K562 (cell line): ENCODE results near the gene PRKCSH. TPM values are rescaled to one million over a fixed set of nuclear protein-coding genes. Genes with fewer than 3 reads are reported as not detected.
A peak's percentile ranks its signal among the peaks of the same experiment; 100 is the strongest.

Source experiments
- CBX3 ChIP-seq, 2 experiments: IDR thresholded peaks; 1 replicate in 1 of 2; 2 replicates in 1 of 2; pipeline ENCODE4 v1.6.1; 2012; ENCODE audit warnings: inconsistent platforms in 2 of 2, low read length in 2 of 2, borderline replicate concordance in 1 of 2, control low read depth in 1 of 2
- CREB1 ChIP-seq, 2 experiments: sonication (generic) in 1 of 2; formaldehyde crosslinking in 1 of 2; IDR thresholded peaks; 2 replicates each; pipeline versions ENCODE4 v1.6.1 to v1.8.0; 2012 to 2022; ENCODE audit warnings: inconsistent platforms in 1 of 2, mild to moderate bottlenecking in 1 of 2, missing genetic modification reagents in 1 of 2, moderate library complexity in 1 of 2
- CTBP1 ChIP-seq: fragments of 450-650 bp; IDR thresholded peaks from 2 replicates; pipeline ENCODE4 v1.6.1; 2016; ENCODE audit warnings: borderline replicate concordance
- DPF2 ChIP-seq: fragments of 450-650 bp; IDR thresholded peaks from 2 replicates; pipeline ENCODE4 v1.6.1; 2016
- EZH2 ChIP-seq: IDR thresholded peaks from 2 replicates; pipeline ENCODE4 v1.6.1; 2012; ENCODE audit warnings: low read depth, mild to moderate bottlenecking, inconsistent platforms, low read length, borderline replicate concordance
- HIVEP1 ChIP-seq: fragments of 250-450 bp; sonication (Bioruptor Pico); IDR thresholded peaks from 2 replicates; pipeline ENCODE4 v1.4.0; 2020; ENCODE audit warnings: mild to moderate bottlenecking
- IRF1 ChIP-seq: sonication (generic); formaldehyde crosslinking; IDR thresholded peaks from 2 replicates; pipeline ENCODE4 v1.8.0; 2022; ENCODE audit warnings: missing genetic modification reagents, mild to moderate bottlenecking, borderline replicate concordance
- NFE2 ChIP-seq: IDR thresholded peaks from 2 replicates; pipeline ENCODE4 v1.6.1; 2014; ENCODE audit warnings: antibody characterized with exemption, low read depth
- RAD21 ChIP-seq, 2 experiments: fragments of 250-450 bp in 1 of 2; fragments of 450-650 bp in 1 of 2; sonication (Bioruptor Pico) in 1 of 2; formaldehyde crosslinking in 1 of 2; IDR thresholded peaks in 1 of 2; conservative IDR thresholded peaks in 1 of 2; 2 replicates each; pipeline versions ENCODE4 v1.4.0 to v1.8.0; 2020 to 2022; ENCODE audit warnings: mild to moderate bottlenecking in 2 of 2, moderate library complexity in 1 of 2
- SMARCA4 ChIP-seq: fragments of 450-650 bp; IDR thresholded peaks from 2 replicates; pipeline ENCODE4 v1.6.1; 2016
- SNIP1 ChIP-seq: fragments of 450-650 bp; IDR thresholded peaks from 2 replicates; pipeline ENCODE4 v1.7.1; 2017; ENCODE audit warnings: low read depth, mild to moderate bottlenecking
- THRA ChIP-seq: fragments of 450-650 bp; IDR thresholded peaks from 2 replicates; pipeline ENCODE4 v1.6.1; 2017; ENCODE audit warnings: mild to moderate bottlenecking, moderate library complexity
- THRB ChIP-seq: fragments of 450-650 bp; formaldehyde crosslinking; conservative IDR thresholded peaks from 2 replicates; pipeline ENCODE4 v1.4.0; 2022; ENCODE audit warnings: mild to moderate bottlenecking, missing genetic modification characterization
- XRCC4 ChIP-seq: IDR thresholded peaks from one replicate; pipeline ENCODE4 v1.6.1; 2011; ENCODE audit not compliant: insufficient read depth, insufficient read length; ENCODE audit errors: extremely low read depth
- ZBTB7A ChIP-seq: IDR thresholded peaks from 2 replicates; pipeline ENCODE4 v1.6.1; 2011; ENCODE audit warnings: low read depth, mild to moderate bottlenecking, low read length, moderate library complexity, borderline replicate concordance; ENCODE audit not compliant: control insufficient read depth
- ZNF12 ChIP-seq: sonication (generic); formaldehyde crosslinking; IDR thresholded peaks from 2 replicates; pipeline ENCODE4 v1.4.0; 2020; ENCODE audit warnings: mild to moderate bottlenecking, missing genetic modification reagents
- ZNF124 ChIP-seq: sonication (generic); formaldehyde crosslinking; IDR thresholded peaks from 2 replicates; pipeline ENCODE4 v1.8.1; 2022; ENCODE audit warnings: missing genetic modification reagents
- ZNF695 ChIP-seq: fragments of 450-650 bp; formaldehyde crosslinking; IDR thresholded peaks from 2 replicates; pipeline ENCODE4 v1.4.0; 2020; ENCODE audit warnings: mild to moderate bottlenecking, moderate library complexity
- ZNF740 ChIP-seq, 3 experiments: fragments of 200-800 bp in 1 of 3; sonication (Bioruptor generic) in 1 of 3; sonication (generic) in 1 of 3; formaldehyde crosslinking in 1 of 3; IDR thresholded peaks; 2 replicates each; pipeline versions ENCODE4 v1.6.1 to v1.8.0; 2016 to 2022; ENCODE audit warnings: mild to moderate bottlenecking in 2 of 3, missing compliant biosample characterization in 2 of 3, missing genetic modification characterization in 2 of 3, missing genetic modification reagents in 1 of 3
- polyA plus RNA-seq, 8 experiments: library from polyadenylated mRNA; depleted of rRNA in 4 of 8; stranded (reverse) in 5 of 8; unstranded in 3 of 8; fragments of >200 nt; fragmentation: Nextera tagmentation in 2 of 8; fragmentation: Illumina TruSeq in 1 of 8; extraction: Ambion mirVana in 2 of 8; extraction: Trizol in 1 of 8; gene quantifications; 2 replicates each; pipeline versions ENCODE4 v1.2.1 to v1.2.3, GENCODE V29; 2011 to 2014; ENCODE audit warnings: inconsistent platforms in 1 of 8, missing spikeins in 1 of 8
- total RNA-seq, 7 experiments: library from RNA; depleted of rRNA in 6 of 7; stranded (reverse); fragments of >200 nt in 6 of 7; fragmentation: Illumina TruSeq in 2 of 7; extraction: Trizol in 2 of 7; gene quantifications; 2 replicates each; pipeline versions ENCODE4 v1.2.1 to v1.2.3, GENCODE V29; 2011 to 2021; ENCODE audit warnings: low replicate concordance in 1 of 7

PRKCSH gene
- total and polyA plus RNA-seq, 9 of the 15 experiments (the other 6 are each of a cell fraction or from before 2014, with no cell fraction given), result 2.3 to 297 (median 48.1) TPM

- TF ChIP-seq ZNF12 (CRISPR knock-in tag), result no peak
- TF ChIP-seq THRA, result no peak
- TF ChIP-seq CBX3 (IDR thresholded peaks at IDR 0.05; ENCODE audit: borderline replicate concordance in 1 of 2, low read length in 2 of 2), result peak in 1 of 2 experiments; percentile 50; a peak in 1 of 3 replicates
- TF ChIP-seq ZNF124 (CRISPR knock-in tag), result no peak
- no peak for TF ChIP-seq EZH2
- no peak for TF ChIP-seq ZNF695 (CRISPR knock-in tag)
- TF ChIP-seq IRF1 (CRISPR knock-in tag), result no peak
- TF ChIP-seq THRB (CRISPR knock-in tag), result no peak
- TF ChIP-seq CTBP1, result no peak
- peak; percentile 65 for TF ChIP-seq SMARCA4
- 0 out of 2 replicates have a peak, but pooled peaks have one; percentile 8 for TF ChIP-seq ZBTB7A
- TF ChIP-seq NFE2, result peak; percentile 57
- peak; percentile 88 for TF ChIP-seq DPF2
- no peak for TF ChIP-seq SNIP1
- TF ChIP-seq ZNF740 (CRISPR knock-in tag; IDR thresholded peaks at IDR 0.05), result 0 out of 2 replicates have a peak, but pooled peaks have one; percentile 34
- TF ChIP-seq ZNF740 (tag; IDR thresholded peaks at IDR 0.05), result no peak
- no peak for TF ChIP-seq CREB1 (IDR thresholded peaks at IDR 0.05)
- no peak for TF ChIP-seq CREB1 (CRISPR knock-in tag; IDR thresholded peaks at IDR 0.05)
- no peak for TF ChIP-seq XRCC4
- TF ChIP-seq RAD21 (CRISPR knock-in tag; conservative IDR thresholded peaks at IDR 0.05 in 1 of 2, IDR thresholded peaks at IDR 0.05 in 1 of 2), result peak; percentile 72 to 88
- TF ChIP-seq HIVEP1, result no peak
Measured at GRCh38 chr19:11496391-11497163, 61.1 kb downstream of the PRKCSH start (continued).
